Smooth muscle cell (in vitro differentiated cells): ENCODE data around the gene KRT86. TPM values are rescaled to one million over a fixed set of nuclear protein-coding genes. Genes with fewer than 3 reads are reported as not detected.

Source experiments
- DNase-seq: peaks from one replicate; lab custom pipeline; 2025; ENCODE audit not compliant: unreplicated experiment; lab: John Stamatoyannopoulos, UW
- H2AFZ ChIP-seq: fragments of 200-600 bp; sonication (generic); 2 replicates; pipeline ENCODE4 v1.6.0; 2016; ENCODE audit warnings: antibody characterized with exemption, low read depth, mild to moderate bottlenecking
- H3F3A ChIP-seq: fragments of 200-600 bp; sonication (generic); 2 replicates; pipeline ENCODE4 v1.6.0; 2017; ENCODE audit warnings: antibody characterized with exemption, low read depth
- H3K27ac ChIP-seq: fragments of 200-600 bp; sonication (generic); 2 replicates; pipeline ENCODE4 v1.5.1; 2016; ENCODE audit warnings: low read depth, mild to moderate bottlenecking
- H3K27me3 ChIP-seq: fragments of 200-600 bp; sonication (generic); 2 replicates; pipeline ENCODE4 v1.6.1; 2016; ENCODE audit warnings: low read depth, mild to moderate bottlenecking
- H3K36me3 ChIP-seq: fragments of 200-600 bp; sonication (generic); 2 replicates; pipeline ENCODE4 v1.5.1; 2016; ENCODE audit warnings: low read depth
- H3K4me1 ChIP-seq: fragments of 200-600 bp; sonication (generic); 2 replicates; pipeline ENCODE4 v1.5.1; 2016; ENCODE audit warnings: low read depth
- H3K4me2 ChIP-seq: fragments of 200-600 bp; sonication (generic); 2 replicates; pipeline ENCODE4 v1.6.0; 2016; ENCODE audit warnings: mild to moderate bottlenecking
- H3K4me3 ChIP-seq: fragments of 200-600 bp; sonication (generic); 2 replicates; pipeline ENCODE4 v1.5.1; 2016; ENCODE audit warnings: mild to moderate bottlenecking
- H3K79me2 ChIP-seq: fragments of 200-600 bp; sonication (generic); 2 replicates; pipeline ENCODE4 v1.6.0; 2016; ENCODE audit warnings: low read depth, mild to moderate bottlenecking
- H3K9ac ChIP-seq: fragments of 200-600 bp; sonication (generic); 2 replicates; pipeline ENCODE4 v1.6.0; 2016; ENCODE audit warnings: low read depth
- H3K9me3 ChIP-seq: fragments of 200-600 bp; sonication (generic); replicated peaks from 2 replicates; pipeline ENCODE4 v1.5.1; 2016; ENCODE audit warnings: low read depth
- H4K20me1 ChIP-seq: fragments of 200-600 bp; sonication (generic); 2 replicates; pipeline ENCODE4 v1.6.0; 2016; ENCODE audit warnings: low read depth
- CTCF ChIP-seq: fragments of 200-600 bp; sonication (generic); IDR thresholded peaks from 2 replicates; pipeline ENCODE4 v1.5.1; 2017; ENCODE audit warnings: borderline replicate concordance, mild to moderate bottlenecking, antibody characterized with exemption; ENCODE audit not compliant: insufficient read depth, poor library complexity, severe bottlenecking
- WGBS: methylation state at CpG from one replicate; pipeline ENCODE4 v1.1.7; 2016; ENCODE audit warnings: low lambda C conversion rate; 5-methylcytosine and 5-hydroxymethylcytosine counted together
- polyA plus RNA-seq: library from polyadenylated mRNA; unstranded; fragments of >200 nt; fragmentation: Nextera tagmentation; extraction: Ambion mirVana; gene quantifications from 2 replicates; pipeline ENCODE4 v1.2.1, GENCODE V29; 2016
- total RNA-seq: library from RNA; depleted of rRNA; stranded (reverse); fragments of >200 nt; gene quantifications from 2 replicates; pipeline ENCODE4 v1.2.3, GENCODE V29; 2014

Gene KRT86
- total and polyA plus RNA-seq, 2 experiments from 2014 or later, result not detected

- no peak for TF ChIP-seq CTCF
- Histone ChIP-seq H3K4me2 (no peak overlapping the region), H3K4me1 (no peaks in the 10 kb centered on the region), H3F3A (no peaks in the 10 kb centered on the region), H2AFZ (no peak overlapping the region), H3K9me3 (no peaks in the 10 kb centered on the region), H4K20me1 (no peaks in the 10 kb centered on the region), H3K4me3 (no peak overlapping the region), H3K27me3 (peaks cover 50% of the 10 kb centered on the region), H3K79me2 (no peaks in the 10 kb centered on the region), H3K9ac (no peak overlapping the region), H3K36me3 (no peaks in the 10 kb centered on the region), H3K27ac (no peak overlapping the region)
- DNase-seq, result no peak
- 90% methylated on average over 8 of the region's 8 CpGs for WGBS
These were observed 75.7 kb downstream of the KRT86 start for GRCh38 chr12:52350021-52350620.

GRCh38 chr12:52350786-52351185, 76.3 kb downstream of the KRT86 start:
- 97% methylated on average over 5 of the region's 5 CpGs for WGBS
- Histone ChIP-seq H3K9ac (no peak overlapping the region), H3K4me3 (no peak overlapping the region), H4K20me1 (no peaks in the 10 kb centered on the region), H3K4me1 (no peaks in the 10 kb centered on the region), H2AFZ (no peak overlapping the region), H3F3A (no peaks in the 10 kb centered on the region), H3K79me2 (no peaks in the 10 kb centered on the region), H3K27me3 (peaks cover 54% of the 10 kb centered on the region), H3K4me2 (no peak overlapping the region), H3K36me3 (no peaks in the 10 kb centered on the region), H3K9me3 (no peaks in the 10 kb centered on the region), H3K27ac (no peak overlapping the region)
- TF ChIP-seq CTCF, result no peak
- DNase-seq, result no peak

- Histone ChIP-seq H3K4me1 (no peaks in the 10 kb centered on the region), H3K4me2 (no peak overlapping the region), H2AFZ (no peak overlapping the region), H4K20me1 (no peaks in the 10 kb centered on the region), H3K27me3 (peaks cover 54% of the 10 kb centered on the region), H3K79me2 (no peaks in the 10 kb centered on the region), H3K4me3 (no peak overlapping the region), H3K9me3 (no peaks in the 10 kb centered on the region), H3K36me3 (no peaks in the 10 kb centered on the region), H3K27ac (no peak overlapping the region), H3F3A (no peaks in the 10 kb centered on the region), H3K9ac (no peak overlapping the region)
- no peak for DNase-seq
- TF ChIP-seq CTCF, result no peak
- WGBS, result 84% methylated on average over 9 of the region's 9 CpGs
These were observed 77.0 kb downstream of the KRT86 start for GRCh38 chr12:52351196-52352059.
